ENCODE results near the gene CLEC20A.

CLEC20A gene

GRCh38 chr1:178456472-178456871 is 40.3 kb downstream of the CLEC20A start:
- H3K4me1 ChIP-seq (ENCODE audit: low read depth, poor library complexity, severe bottlenecking), result no peaks in the 10 kb centered on the region
- no peak overlapping the region for H3K4me3 ChIP-seq (IDR thresholded peaks at IDR 0.05; ENCODE audit: insufficient read depth, low read depth, low read length)
- H3K79me2 ChIP-seq (ENCODE audit: insufficient read depth, low read depth), result no peaks in the 10 kb centered on the region
- no peak overlapping the region for H3K4me2 ChIP-seq
- no peak for TF ChIP-seq CTCF (conservative IDR thresholded peaks at IDR 0.05; ENCODE audit: low read depth, low read length)
- no peaks in the 10 kb centered on the region for H4K20me1 ChIP-seq (ENCODE audit: insufficient read depth)
- H3K27me3 ChIP-seq (ENCODE audit: insufficient read depth, low read depth), result no peaks in the 10 kb centered on the region
- no peak overlapping the region for H3K9ac ChIP-seq
- H3K27ac ChIP-seq, result no peak overlapping the region
- H3K36me3 ChIP-seq (ENCODE audit: insufficient read depth), result no peaks in the 10 kb centered on the region
- no peak overlapping the region for H2AFZ ChIP-seq (ENCODE audit: low read depth)

DNA sequence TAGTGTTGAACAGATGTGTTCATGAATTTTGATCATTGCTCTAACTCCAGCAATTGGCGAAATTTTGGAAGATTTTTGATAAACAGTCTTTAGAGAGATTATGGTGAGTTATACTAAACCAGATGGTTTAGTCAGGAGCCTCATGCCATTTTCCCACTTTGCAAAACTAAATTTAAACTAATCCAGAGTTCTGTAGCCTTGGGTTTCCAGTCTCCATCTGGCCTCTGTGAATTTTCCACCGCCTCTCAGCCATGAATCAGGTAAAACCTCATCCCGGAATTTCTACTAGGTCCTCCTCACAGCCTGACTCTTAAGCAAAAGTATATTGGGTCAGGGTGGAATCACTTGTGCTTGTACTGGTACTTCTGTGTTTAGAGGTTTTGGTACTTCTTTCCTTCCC is 44.8 kb downstream of the CLEC20A start:
- no peak for TF ChIP-seq CTCF (conservative IDR thresholded peaks at IDR 0.05; ENCODE audit: low read depth, low read length)
- H3K9ac ChIP-seq, result no peak overlapping the region

GRCh38 chr1:178451529-178451928 is 45.2 kb downstream of the CLEC20A start:
- no peaks in the 10 kb centered on the region for H3K27me3 ChIP-seq (ENCODE audit: insufficient read depth, low read depth)
- no peak for TF ChIP-seq CTCF (conservative IDR thresholded peaks at IDR 0.05; ENCODE audit: low read depth, low read length)
- H3K79me2 ChIP-seq (ENCODE audit: insufficient read depth, low read depth), result no peaks in the 10 kb centered on the region
- H3K27ac ChIP-seq, result no peak overlapping the region
- H3K9ac ChIP-seq, result no peak overlapping the region
- H3K36me3 ChIP-seq (ENCODE audit: insufficient read depth), result no peaks in the 10 kb centered on the region
- no peaks in the 10 kb centered on the region for H3K4me1 ChIP-seq (ENCODE audit: low read depth, poor library complexity, severe bottlenecking)
- no peak overlapping the region for H2AFZ ChIP-seq (ENCODE audit: low read depth)
- H4K20me1 ChIP-seq (ENCODE audit: insufficient read depth), result no peaks in the 10 kb centered on the region
- no peak overlapping the region for H3K4me2 ChIP-seq
- no peak overlapping the region for H3K4me3 ChIP-seq (IDR thresholded peaks at IDR 0.05; ENCODE audit: insufficient read depth, low read depth, low read length)

More for the DNA sequence above, 44.8 kb downstream of the CLEC20A start:
- no peak overlapping the region for H3K27ac ChIP-seq
- no peaks in the 10 kb centered on the region for H3K36me3 ChIP-seq (ENCODE audit: insufficient read depth)
- no peaks in the 10 kb centered on the region for H3K4me1 ChIP-seq (ENCODE audit: low read depth, poor library complexity, severe bottlenecking)
- H4K20me1 ChIP-seq (ENCODE audit: insufficient read depth), result no peaks in the 10 kb centered on the region
- H3K27me3 ChIP-seq (ENCODE audit: insufficient read depth, low read depth), result no peaks in the 10 kb centered on the region
- no peak overlapping the region for H3K4me3 ChIP-seq (IDR thresholded peaks at IDR 0.05; ENCODE audit: insufficient read depth, low read depth, low read length)
- no peak overlapping the region for H3K4me2 ChIP-seq
- no peaks in the 10 kb centered on the region for H3K79me2 ChIP-seq (ENCODE audit: insufficient read depth, low read depth)
- no peak overlapping the region for H2AFZ ChIP-seq (ENCODE audit: low read depth)

DNA sequence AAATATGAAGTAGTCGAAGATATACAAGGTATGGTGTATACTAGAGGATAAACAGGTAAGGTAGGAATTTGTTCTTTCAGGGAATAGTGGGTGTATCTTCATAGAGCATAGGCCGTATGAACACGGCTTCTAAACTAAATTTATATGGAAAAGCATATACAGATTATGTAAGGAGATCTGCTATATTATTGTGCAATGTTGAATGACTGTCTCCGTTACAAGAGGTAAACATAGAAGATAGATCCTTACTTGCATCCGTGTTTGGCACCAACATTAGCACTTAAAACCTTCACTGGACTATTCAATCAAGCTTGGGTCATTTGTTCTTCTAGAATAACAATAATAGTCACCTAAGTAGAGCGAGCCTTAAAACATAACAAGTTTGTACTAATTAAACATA is 45.9 kb downstream of the CLEC20A start:
- Histone ChIP-seq H3K4me3 (IDR thresholded peaks at IDR 0.05; ENCODE audit: insufficient read depth, low read depth, low read length) (no peak overlapping the region), H3K79me2 (ENCODE audit: insufficient read depth, low read depth) (no peaks in the 10 kb centered on the region), H3K4me1 (ENCODE audit: low read depth, poor library complexity, severe bottlenecking) (no peaks in the 10 kb centered on the region), H3K4me2 (no peak overlapping the region), H2AFZ (ENCODE audit: low read depth) (no peak overlapping the region), H3K27ac (no peak overlapping the region), H3K27me3 (ENCODE audit: insufficient read depth, low read depth) (no peaks in the 10 kb centered on the region), H3K9ac (no peak overlapping the region), H4K20me1 (ENCODE audit: insufficient read depth) (no peaks in the 10 kb centered on the region), H3K36me3 (ENCODE audit: insufficient read depth) (no peaks in the 10 kb centered on the region)
- TF ChIP-seq CTCF (conservative IDR thresholded peaks at IDR 0.05; ENCODE audit: low read depth, low read length), result no peak
